ENCODE results near the gene NPY4R2.
"Not testable (repeated sequence)": the region's sequence is repeated elsewhere in the genome, so short reads cannot be mapped to it uniquely, and the experiment has no call there.

The NPY4R2 gene

GRCh38 chr10:47918475-47918874 is at the start of gene NPY4R2:
TSS of gene NPY4R2 (plus strand) at chr10:47918662. CDS start at chr10:47921988, 3,326 bp downstream.
- DNase-seq (ENCODE audit: low read depth) = not testable (repeated sequence)

- DNase-seq (ENCODE audit: low read depth) = not testable (repeated sequence)
Measured at GRCh38 chr10:47870887-47871286, 47.6 kb upstream of the NPY4R2 start.

GRCh38 chr10:47871485-47872180 is 46.8 kb upstream of the NPY4R2 start:
- not testable (repeated sequence) for DNase-seq (ENCODE audit: low read depth)

- not testable (repeated sequence) for DNase-seq (ENCODE audit: low read depth)
Measured at GRCh38 chr10:47872236-47872635, 46.2 kb upstream of the NPY4R2 start.

- DNase-seq (ENCODE audit: low read depth) = not testable (repeated sequence)
Measured at GRCh38 chr10:47884239-47884638, 34.2 kb upstream of the NPY4R2 start.

- DNase-seq (ENCODE audit: low read depth) = not testable (repeated sequence)
Measured at GRCh38 chr10:47884934-47885333, 33.5 kb upstream of the NPY4R2 start.

GRCh38 chr10:47886356-47886755 is 32.1 kb upstream of the NPY4R2 start:
- not testable (repeated sequence) for DNase-seq (ENCODE audit: low read depth)

GRCh38 chr10:47886827-47887226 is 31.6 kb upstream of the NPY4R2 start:
- not testable (repeated sequence) for DNase-seq (ENCODE audit: low read depth)

- not testable (repeated sequence) for DNase-seq (ENCODE audit: low read depth)
Measured at GRCh38 chr10:47890737-47891136, 27.7 kb upstream of the NPY4R2 start.

GRCh38 chr10:47892494-47893261 is 25.8 kb upstream of the NPY4R2 start:
- DNase-seq (ENCODE audit: low read depth) = not testable (repeated sequence)

- not testable (repeated sequence) for DNase-seq (ENCODE audit: low read depth)
Measured at GRCh38 chr10:47894571-47894970, 23.9 kb upstream of the NPY4R2 start.

- DNase-seq (ENCODE audit: low read depth) = not testable (repeated sequence)
Measured at GRCh38 chr10:47897813-47898212, 20.6 kb upstream of the NPY4R2 start.

GRCh38 chr10:47909333-47909732 is 9.1 kb upstream of the NPY4R2 start:
- DNase-seq (ENCODE audit: low read depth) = not testable (repeated sequence)

GRCh38 chr10:47910486-47910885 is 8.0 kb upstream of the NPY4R2 start:
- DNase-seq (ENCODE audit: low read depth) = not testable (repeated sequence)

GRCh38 chr10:47914052-47914451 is 4.4 kb upstream of the NPY4R2 start:
- DNase-seq (ENCODE audit: low read depth) = not testable (repeated sequence)

GRCh38 chr10:47915849-47916548 is 2.5 kb upstream of the NPY4R2 start:
- DNase-seq (ENCODE audit: low read depth) = not testable (repeated sequence)

- DNase-seq (ENCODE audit: low read depth) = not testable (repeated sequence)
Measured at GRCh38 chr10:47920610-47921009, 2.1 kb downstream of the NPY4R2 start.

GRCh38 chr10:47922503-47922902 is 4.0 kb downstream of the NPY4R2 start:
- DNase-seq (ENCODE audit: low read depth) = not testable (repeated sequence)

GRCh38 chr10:47924628-47925027 is 6.2 kb downstream of the NPY4R2 start:
- not testable (repeated sequence) for DNase-seq (ENCODE audit: low read depth)

- DNase-seq (ENCODE audit: low read depth) = not testable (repeated sequence)
Measured at GRCh38 chr10:47927147-47927916, 8.9 kb downstream of the NPY4R2 start.

GRCh38 chr10:47928225-47928624 is 9.8 kb downstream of the NPY4R2 start:
- not testable (repeated sequence) for DNase-seq (ENCODE audit: low read depth)

GRCh38 chr10:47932824-47933223 is 14.4 kb downstream of the NPY4R2 start:
- DNase-seq (ENCODE audit: low read depth) = not testable (repeated sequence)

Measured in stimulated activated CD8-positive, alpha-beta memory T cell treated with anti-CD3 and anti-CD28 coated beads, Interleukin-7, amount 100 ng/mL, for 24 hours (primary cell).